Liver (tissue), 9 donors: ENCODE measurements around the gene ZNF423. TPM values are rescaled to one million over a fixed set of nuclear protein-coding genes. Genes with fewer than 3 reads are reported as not detected.

Experiments
- DNase-seq: peaks from one replicate; pipeline ENCODE4 v3.0.0-alpha.2; 2017; ENCODE audit warnings: low spot score
- H3K27ac ChIP-seq, 2 donors: one replicate each; pipeline ENCODE4 v1.7.0; 2013; ENCODE audit warnings: inconsistent platforms in 2 of 2, low read length in 2 of 2, control low read depth in 1 of 2, low read depth in 1 of 2, mild to moderate bottlenecking in 1 of 2
- H3K27me3 ChIP-seq, 4 donors: one replicate each; pipeline versions ENCODE4 v1.6.1 to v1.7.0; 2013; ENCODE audit warnings: low read length in 3 of 4, inconsistent platforms in 1 of 4, mild to moderate bottlenecking in 1 of 4, moderate library complexity in 1 of 4; ENCODE audit not compliant: control insufficient read depth in 4 of 4, insufficient read depth in 4 of 4
- H3K36me3 ChIP-seq, 4 donors: one replicate each; pipeline versions ENCODE4 v1.6.1 to v1.7.0; 2013; ENCODE audit warnings: low read length in 3 of 4, mild to moderate bottlenecking in 3 of 4, low read depth in 1 of 4, moderate library complexity in 1 of 4; ENCODE audit not compliant: control insufficient read depth in 4 of 4, insufficient read depth in 3 of 4
- H3K4me1 ChIP-seq, 4 donors: one replicate each; pipeline versions ENCODE4 v1.6.1 to v1.7.0; 2013; ENCODE audit warnings: low read length in 3 of 4, mild to moderate bottlenecking in 3 of 4, moderate library complexity in 1 of 4; ENCODE audit not compliant: control insufficient read depth in 4 of 4, insufficient read depth in 4 of 4
- H3K4me3 ChIP-seq, 3 donors: one replicate each; pipeline versions ENCODE4 v1.6.1 to v1.7.0; 2013; ENCODE audit warnings: low read length in 3 of 3, control low read depth in 1 of 3, low read depth in 1 of 3, mild to moderate bottlenecking in 1 of 3
- H3K9ac ChIP-seq, 2 donors: one replicate each; pipeline ENCODE4 v1.7.0; 2013; ENCODE audit warnings: low read length in 2 of 2, mild to moderate bottlenecking in 2 of 2, moderate library complexity in 2 of 2, control low read depth in 1 of 2, low read depth in 1 of 2
- H3K9me3 ChIP-seq, 4 donors: one replicate each; pipeline versions ENCODE4 v1.6.1 to v1.7.0; 2013; ENCODE audit warnings: low read length in 3 of 4; ENCODE audit not compliant: control insufficient read depth in 4 of 4
- EGR1 ChIP-seq, 2 donors: IDR thresholded peaks; 2 replicates each; pipeline ENCODE4 v1.6.1; 2016 to 2018; ENCODE audit warnings: antibody characterized with exemption in 2 of 2, low read depth in 2 of 2
- FOXA1 ChIP-seq: IDR thresholded peaks from 2 replicates; pipeline ENCODE4 v1.6.1; 2016; ENCODE audit warnings: antibody characterized with exemption
- FOXA2 ChIP-seq: IDR thresholded peaks from 2 replicates; pipeline ENCODE4 v1.6.1; 2016; ENCODE audit warnings: antibody characterized with exemption
- GABPA ChIP-seq, 2 donors: IDR thresholded peaks in 1 of 2; conservative IDR thresholded peaks in 1 of 2; 2 replicates each; pipeline ENCODE4 v1.6.1; 2016; ENCODE audit warnings: antibody characterized with exemption in 2 of 2, mild to moderate bottlenecking in 1 of 2, moderate library complexity in 1 of 2
- HNF4A ChIP-seq, 2 donors: conservative IDR thresholded peaks; 2 replicates each; pipeline ENCODE4 v1.6.1; 2016; ENCODE audit warnings: antibody characterized with exemption in 2 of 2, mild to moderate bottlenecking in 2 of 2
- HNF4G ChIP-seq: IDR thresholded peaks from 2 replicates; pipeline ENCODE4 v1.6.1; 2016; ENCODE audit warnings: antibody characterized with exemption
- RAD21 ChIP-seq, 2 donors: IDR thresholded peaks; 2 replicates each; pipeline ENCODE4 v1.6.1; 2016; ENCODE audit warnings: antibody characterized with exemption in 2 of 2, mild to moderate bottlenecking in 2 of 2
- SP1 ChIP-seq: IDR thresholded peaks from 2 replicates; pipeline ENCODE4 v1.6.1; 2018; ENCODE audit warnings: antibody characterized with exemption, mild to moderate bottlenecking
- TAF1 ChIP-seq: conservative IDR thresholded peaks from 2 replicates; pipeline ENCODE4 v1.6.1; 2016; ENCODE audit warnings: antibody characterized with exemption, mild to moderate bottlenecking
- YY1 ChIP-seq: IDR thresholded peaks from 2 replicates; pipeline ENCODE4 v1.6.1; 2016; ENCODE audit warnings: antibody characterized with exemption, mild to moderate bottlenecking
- ZBTB33 ChIP-seq: IDR thresholded peaks from 2 replicates; pipeline ENCODE4 v1.6.1; 2016; ENCODE audit warnings: antibody characterized with exemption
- WGBS: extraction: QIAGEN DNeasy Blood & Tissue Kit; methylation state at CpG from one replicate; pipeline ENCODE4 v1.1.7; 2013; 5-methylcytosine and 5-hydroxymethylcytosine counted together
- polyA plus RNA-seq, 2 donors: library from polyadenylated mRNA; stranded (reverse) in 1 of 2; unstranded in 1 of 2; fragments of 200-250 nt in 1 of 2; fragments of >200 nt in 1 of 2; fragmentation: Nextera tagmentation in 1 of 2; extraction: Ambion mirVana in 1 of 2; gene quantifications; one replicate each; pipeline versions ENCODE4 v1.2.1 to v1.2.3, GENCODE V29; 2013 to 2015
- total RNA-seq, 2 donors: library from RNA; depleted of rRNA; stranded (reverse); fragments of >200 nt; gene quantifications; one replicate each; pipeline ENCODE4 v1.2.3, GENCODE V29; 2014
- TF ChIP-seq, protein P1 (sequence below): fragments of 150-350 bp; IDR thresholded peaks from 2 replicates; pipeline ENCODE4 v1.5.1; 2017; ENCODE audit warnings: improper control_type of control experiment, low read depth, low read length; ENCODE audit not compliant: missing input control
- TF ChIP-seq, protein P2 (sequence below): IDR thresholded peaks from 2 replicates; pipeline ENCODE4 v1.6.1; 2016; ENCODE audit warnings: antibody characterized with exemption, mild to moderate bottlenecking
- TF ChIP-seq, protein P3 (sequence below): IDR thresholded peaks from 2 replicates; pipeline ENCODE4 v1.6.1; 2016; ENCODE audit warnings: antibody characterized with exemption
- donor health status: healthy.
- donor health status: healthy.
- donor health status: healthy.
- donor health status: healthy.
- donor health status: healthy.

Gene ZNF423
- total and polyA plus RNA-seq, 4 donors = 0.24 to 1.6 (median 0.39) TPM

- TF ChIP-seq FOXA1 = no peak
- TF ChIP-seq HNF4G = no peak
- no peak for TF ChIP-seq YY1
- TF ChIP-seq FOXA2 = no peak
- TF ChIP-seq, protein P1, sequence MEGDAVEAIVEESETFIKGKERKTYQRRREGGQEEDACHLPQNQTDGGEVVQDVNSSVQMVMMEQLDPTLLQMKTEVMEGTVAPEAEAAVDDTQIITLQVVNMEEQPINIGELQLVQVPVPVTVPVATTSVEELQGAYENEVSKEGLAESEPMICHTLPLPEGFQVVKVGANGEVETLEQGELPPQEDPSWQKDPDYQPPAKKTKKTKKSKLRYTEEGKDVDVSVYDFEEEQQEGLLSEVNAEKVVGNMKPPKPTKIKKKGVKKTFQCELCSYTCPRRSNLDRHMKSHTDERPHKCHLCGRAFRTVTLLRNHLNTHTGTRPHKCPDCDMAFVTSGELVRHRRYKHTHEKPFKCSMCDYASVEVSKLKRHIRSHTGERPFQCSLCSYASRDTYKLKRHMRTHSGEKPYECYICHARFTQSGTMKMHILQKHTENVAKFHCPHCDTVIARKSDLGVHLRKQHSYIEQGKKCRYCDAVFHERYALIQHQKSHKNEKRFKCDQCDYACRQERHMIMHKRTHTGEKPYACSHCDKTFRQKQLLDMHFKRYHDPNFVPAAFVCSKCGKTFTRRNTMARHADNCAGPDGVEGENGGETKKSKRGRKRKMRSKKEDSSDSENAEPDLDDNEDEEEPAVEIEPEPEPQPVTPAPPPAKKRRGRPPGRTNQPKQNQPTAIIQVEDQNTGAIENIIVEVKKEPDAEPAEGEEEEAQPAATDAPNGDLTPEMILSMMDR = no peak
- Histone ChIP-seq H3K9ac (no peak overlapping the region), H3K27ac (no peak overlapping the region), H3K27me3 (no peaks in the 10 kb centered on the region), H3K4me3 (no peak overlapping the region), H3K9me3 (no peaks in the 10 kb centered on the region), H3K4me1 (peaks cover 0 to 4% (median 0%) of the 10 kb centered on the region in 4 donors), H3K36me3 (no peaks in the 10 kb centered on the region)
- no peak for DNase-seq
- 85% methylated on average over 22 of the region's 22 CpGs for WGBS
These were observed 323.7 kb downstream of the ZNF423 start for GRCh38 chr16:49531931-49532840.

DNA sequence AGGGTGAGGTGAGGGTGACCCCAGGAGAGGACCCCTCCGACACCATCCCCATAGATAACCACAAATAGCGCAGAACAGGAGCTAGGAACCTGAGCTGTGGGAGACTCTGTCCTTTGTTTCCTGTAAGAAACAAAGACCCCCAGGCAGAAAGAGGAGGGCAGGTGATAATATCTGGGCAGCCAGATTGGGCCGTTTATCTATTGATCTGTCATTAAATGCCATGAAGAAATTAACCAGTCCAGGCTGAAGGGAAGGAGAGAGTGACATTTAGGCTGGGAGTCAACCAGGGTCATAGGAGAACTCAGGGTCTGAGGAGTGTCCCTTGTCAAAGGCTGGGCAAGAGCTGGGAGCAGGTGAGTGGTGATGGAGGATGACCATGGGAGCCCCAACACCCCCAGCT lies 324.5 kb downstream of the ZNF423 start:
- H3K4me3 ChIP-seq = no peak overlapping the region
- H3K36me3 ChIP-seq = no peaks in the 10 kb centered on the region
- peaks cover 0 to 4% (median 0%) of the 10 kb centered on the region in 4 donors for H3K4me1 ChIP-seq
- no peak overlapping the region for H3K27ac ChIP-seq
- no peaks in the 10 kb centered on the region for H3K27me3 ChIP-seq
- no peaks in the 10 kb centered on the region for H3K9me3 ChIP-seq
- DNase-seq = no peak
- H3K9ac ChIP-seq = no peak overlapping the region
- WGBS = 79% methylated on average over 3 of the region's 3 CpGs
- no peak for TF ChIP-seq EGR1 (IDR thresholded peaks at IDR 0.05; ENCODE audit: low read depth in 2 of 2)
- TF ChIP-seq, protein P1 = no peak
- TF ChIP-seq FOXA1 = no peak
- TF ChIP-seq, protein P2, sequence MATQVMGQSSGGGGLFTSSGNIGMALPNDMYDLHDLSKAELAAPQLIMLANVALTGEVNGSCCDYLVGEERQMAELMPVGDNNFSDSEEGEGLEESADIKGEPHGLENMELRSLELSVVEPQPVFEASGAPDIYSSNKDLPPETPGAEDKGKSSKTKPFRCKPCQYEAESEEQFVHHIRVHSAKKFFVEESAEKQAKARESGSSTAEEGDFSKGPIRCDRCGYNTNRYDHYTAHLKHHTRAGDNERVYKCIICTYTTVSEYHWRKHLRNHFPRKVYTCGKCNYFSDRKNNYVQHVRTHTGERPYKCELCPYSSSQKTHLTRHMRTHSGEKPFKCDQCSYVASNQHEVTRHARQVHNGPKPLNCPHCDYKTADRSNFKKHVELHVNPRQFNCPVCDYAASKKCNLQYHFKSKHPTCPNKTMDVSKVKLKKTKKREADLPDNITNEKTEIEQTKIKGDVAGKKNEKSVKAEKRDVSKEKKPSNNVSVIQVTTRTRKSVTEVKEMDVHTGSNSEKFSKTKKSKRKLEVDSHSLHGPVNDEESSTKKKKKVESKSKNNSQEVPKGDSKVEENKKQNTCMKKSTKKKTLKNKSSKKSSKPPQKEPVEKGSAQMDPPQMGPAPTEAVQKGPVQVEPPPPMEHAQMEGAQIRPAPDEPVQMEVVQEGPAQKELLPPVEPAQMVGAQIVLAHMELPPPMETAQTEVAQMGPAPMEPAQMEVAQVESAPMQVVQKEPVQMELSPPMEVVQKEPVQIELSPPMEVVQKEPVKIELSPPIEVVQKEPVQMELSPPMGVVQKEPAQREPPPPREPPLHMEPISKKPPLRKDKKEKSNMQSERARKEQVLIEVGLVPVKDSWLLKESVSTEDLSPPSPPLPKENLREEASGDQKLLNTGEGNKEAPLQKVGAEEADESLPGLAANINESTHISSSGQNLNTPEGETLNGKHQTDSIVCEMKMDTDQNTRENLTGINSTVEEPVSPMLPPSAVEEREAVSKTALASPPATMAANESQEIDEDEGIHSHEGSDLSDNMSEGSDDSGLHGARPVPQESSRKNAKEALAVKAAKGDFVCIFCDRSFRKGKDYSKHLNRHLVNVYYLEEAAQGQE = no peak
- TF ChIP-seq GABPA (IDR thresholded peaks at IDR 0.05 in 1 of 2, conservative IDR thresholded peaks at IDR 0.05 in 1 of 2) = no peak
- no peak for TF ChIP-seq HNF4A (conservative IDR thresholded peaks at IDR 0.05)
- TF ChIP-seq, protein P3, sequence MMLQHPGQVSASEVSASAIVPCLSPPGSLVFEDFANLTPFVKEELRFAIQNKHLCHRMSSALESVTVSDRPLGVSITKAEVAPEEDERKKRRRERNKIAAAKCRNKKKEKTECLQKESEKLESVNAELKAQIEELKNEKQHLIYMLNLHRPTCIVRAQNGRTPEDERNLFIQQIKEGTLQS = no peak
- TF ChIP-seq ZBTB33 = no peak
- no peak for TF ChIP-seq TAF1
- no peak for TF ChIP-seq RAD21 (IDR thresholded peaks at IDR 0.05)
- TF ChIP-seq SP1 = no peak
- no peak for TF ChIP-seq HNF4G
